Measurements from ENCODE around the gene C19orf25.

Gene C19orf25

DNA sequence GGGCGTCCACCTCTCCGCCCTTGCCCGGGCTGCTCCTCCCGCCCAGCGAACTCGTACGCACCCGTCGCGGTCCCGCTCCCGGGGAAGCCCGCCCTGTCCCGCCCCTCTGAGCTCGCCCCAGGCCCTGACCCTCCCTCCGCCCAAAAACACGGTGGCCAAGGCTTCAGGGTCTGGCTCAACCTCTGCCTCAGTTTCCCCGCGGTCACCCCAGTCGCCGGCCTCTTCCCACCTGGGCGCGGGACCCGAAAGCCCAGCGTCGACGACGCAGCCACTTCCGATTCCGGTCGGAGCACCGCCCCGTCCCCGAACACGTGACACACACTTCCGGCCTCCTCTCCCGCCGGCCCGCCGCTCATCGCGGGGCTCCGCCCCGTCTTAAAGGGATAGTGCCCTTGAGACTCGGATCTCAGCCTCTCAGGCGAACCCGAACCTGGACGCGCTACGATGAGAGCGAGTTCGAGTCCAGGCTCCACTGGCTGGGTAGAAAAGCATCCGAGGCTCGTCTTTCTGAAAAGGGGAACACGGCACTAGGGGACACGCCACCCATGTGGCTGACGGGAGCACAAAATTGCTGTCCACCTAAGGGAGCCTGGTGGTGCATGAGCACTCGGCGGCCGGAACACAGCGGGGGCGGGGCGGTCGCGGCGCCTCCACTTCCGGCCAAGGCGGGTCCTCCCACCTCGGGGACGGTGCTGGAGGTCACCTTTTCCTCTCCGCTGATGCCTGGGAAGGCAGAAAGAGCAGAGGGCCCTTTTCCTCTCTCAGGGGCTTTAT lies at the start of gene C19orf25:
Gene C19orf25 (minus strand): TSS at position 282 of the 774 bp plus-strand sequence. CDS start 312 bp downstream, outside the sequence.
- peak within 1 kb of the TSS; percentile 84 for H3K4me3 ChIP-seq (replicated peaks; ENCODE audit: low read depth, low read length)
- TF ChIP-seq, protein P1, sequence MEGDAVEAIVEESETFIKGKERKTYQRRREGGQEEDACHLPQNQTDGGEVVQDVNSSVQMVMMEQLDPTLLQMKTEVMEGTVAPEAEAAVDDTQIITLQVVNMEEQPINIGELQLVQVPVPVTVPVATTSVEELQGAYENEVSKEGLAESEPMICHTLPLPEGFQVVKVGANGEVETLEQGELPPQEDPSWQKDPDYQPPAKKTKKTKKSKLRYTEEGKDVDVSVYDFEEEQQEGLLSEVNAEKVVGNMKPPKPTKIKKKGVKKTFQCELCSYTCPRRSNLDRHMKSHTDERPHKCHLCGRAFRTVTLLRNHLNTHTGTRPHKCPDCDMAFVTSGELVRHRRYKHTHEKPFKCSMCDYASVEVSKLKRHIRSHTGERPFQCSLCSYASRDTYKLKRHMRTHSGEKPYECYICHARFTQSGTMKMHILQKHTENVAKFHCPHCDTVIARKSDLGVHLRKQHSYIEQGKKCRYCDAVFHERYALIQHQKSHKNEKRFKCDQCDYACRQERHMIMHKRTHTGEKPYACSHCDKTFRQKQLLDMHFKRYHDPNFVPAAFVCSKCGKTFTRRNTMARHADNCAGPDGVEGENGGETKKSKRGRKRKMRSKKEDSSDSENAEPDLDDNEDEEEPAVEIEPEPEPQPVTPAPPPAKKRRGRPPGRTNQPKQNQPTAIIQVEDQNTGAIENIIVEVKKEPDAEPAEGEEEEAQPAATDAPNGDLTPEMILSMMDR (IDR thresholded peaks at IDR 0.05; ENCODE audit: low read depth, low read length, missing control alignments): no peak
- DNase-seq (ENCODE audit: extremely low read depth, low read depth): peak; percentile 68

DNA sequence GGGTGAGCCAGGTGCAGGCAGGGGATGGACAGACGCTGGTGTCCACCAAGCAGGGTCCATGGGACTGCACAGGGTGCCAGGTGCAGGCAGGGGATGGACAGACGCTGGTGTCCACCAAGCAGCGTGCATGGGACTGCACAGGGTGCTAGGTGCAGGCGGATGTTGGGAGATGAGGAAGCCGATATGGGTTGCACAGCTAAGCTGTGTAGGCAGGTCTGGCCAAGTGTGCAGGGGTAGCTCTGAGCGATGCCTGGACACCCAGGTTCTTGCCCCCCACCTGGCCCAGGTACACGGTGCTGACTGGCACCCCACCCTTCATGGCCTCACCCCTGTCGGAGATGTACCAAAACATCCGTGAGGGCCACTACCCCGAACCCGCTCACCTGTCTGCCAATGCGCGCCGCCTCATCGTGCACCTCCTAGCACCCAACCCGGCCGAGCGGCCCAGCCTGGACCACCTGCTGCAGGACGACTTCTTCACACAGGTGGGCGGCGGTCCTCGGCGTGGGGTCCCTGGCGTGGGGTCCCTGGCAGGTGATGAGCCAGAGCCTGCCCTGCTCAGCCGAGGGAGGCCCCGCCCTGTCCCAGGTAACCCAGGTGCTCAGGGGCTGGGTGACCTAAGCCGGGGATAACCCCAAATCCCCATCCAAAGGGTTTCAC lies 48.8 kb upstream of the C19orf25 start:
- no peak overlapping the region for H3K4me3 ChIP-seq (replicated peaks; ENCODE audit: low read depth, low read length)
- TF ChIP-seq, protein P1 (IDR thresholded peaks at IDR 0.05; ENCODE audit: low read depth, low read length, missing control alignments): no peak
- DNase-seq (ENCODE audit: extremely low read depth, low read depth): no peak

DNA sequence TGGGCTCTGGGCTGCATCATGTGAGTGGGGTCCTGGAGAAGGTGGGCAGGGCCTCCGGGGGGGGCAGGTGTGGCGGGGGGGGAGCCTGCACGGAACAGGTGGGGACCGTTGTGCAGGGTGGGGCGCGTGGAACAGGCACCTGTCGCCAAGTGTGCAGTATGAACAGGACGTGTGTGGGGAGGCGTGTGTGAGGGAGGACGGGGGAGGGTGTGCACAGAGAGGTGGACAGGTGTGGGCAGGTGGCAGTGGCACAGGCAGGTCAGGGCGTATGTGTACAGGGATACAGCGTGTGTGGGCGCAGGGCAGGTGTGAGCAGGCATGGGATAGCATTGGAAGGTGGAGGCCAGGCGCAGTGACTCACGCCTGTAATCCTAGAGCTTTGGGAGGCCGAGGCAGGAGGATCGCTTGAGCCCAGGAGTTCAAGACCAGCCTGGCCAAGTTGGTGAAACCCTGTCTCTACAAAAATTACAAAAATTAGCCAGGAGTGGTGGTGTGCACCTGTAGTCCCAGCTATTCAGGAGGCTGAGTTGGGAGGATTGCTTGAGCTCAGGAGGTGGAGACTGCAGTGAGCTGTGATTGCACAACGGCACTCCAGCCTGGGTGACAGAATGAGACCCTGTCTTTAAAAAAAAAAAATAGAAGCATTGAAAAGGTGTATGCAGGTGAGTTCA lies 48.1 kb upstream of the C19orf25 start:
- TF ChIP-seq, protein P1 (IDR thresholded peaks at IDR 0.05; ENCODE audit: low read depth, low read length, missing control alignments): no peak
- no peak for DNase-seq (ENCODE audit: extremely low read depth, low read depth)

DNA sequence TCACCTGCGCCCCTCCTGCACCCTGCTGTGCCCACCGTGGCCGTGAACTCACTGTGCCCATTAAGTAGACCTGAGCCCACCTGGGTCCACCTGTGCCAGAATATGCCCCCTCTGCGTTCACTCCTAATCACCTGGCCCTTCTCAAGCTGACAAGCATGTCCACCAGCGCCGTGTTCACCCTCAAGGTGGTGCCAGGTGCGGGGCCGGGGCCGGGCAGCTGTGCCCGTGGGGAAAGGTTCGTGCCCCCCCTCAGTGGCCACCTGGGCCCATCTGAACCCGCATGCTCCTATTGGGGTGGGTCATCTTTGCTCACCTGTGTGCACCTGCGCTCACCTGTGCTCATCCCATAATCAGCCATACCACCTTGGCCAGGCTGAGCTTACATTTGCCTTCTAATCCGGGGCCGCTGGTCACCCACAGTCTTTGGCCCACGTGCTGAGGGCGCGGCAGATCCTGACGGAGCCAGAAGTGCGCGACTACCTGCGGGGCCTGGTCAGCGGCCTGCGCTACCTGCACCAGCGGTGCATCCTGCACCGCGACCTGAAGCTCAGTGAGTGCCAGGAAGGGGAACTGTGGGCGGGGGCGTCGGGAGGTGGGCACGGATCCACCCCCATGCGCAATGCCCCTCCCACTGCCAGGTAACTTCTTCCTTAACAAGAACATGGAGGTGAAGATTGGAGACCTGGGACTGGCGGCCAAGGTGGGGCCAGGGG lies 47.2 kb upstream of the C19orf25 start:
- TF ChIP-seq, protein P1 (IDR thresholded peaks at IDR 0.05; ENCODE audit: low read depth, low read length, missing control alignments): no peak

More for the DNA sequence above, 48.1 kb upstream of the C19orf25 start:
- H3K4me3 ChIP-seq (replicated peaks; ENCODE audit: low read depth, low read length): no peak overlapping the region

GRCh38 chr19:1525343-1525742 lies 46.3 kb upstream of the C19orf25 start:
- H3K4me3 ChIP-seq (replicated peaks; ENCODE audit: low read depth, low read length): no peak overlapping the region
- no peak for DNase-seq (ENCODE audit: extremely low read depth, low read depth)
- TF ChIP-seq, protein P1 (IDR thresholded peaks at IDR 0.05; ENCODE audit: low read depth, low read length, missing control alignments): no peak

More for the DNA sequence above, 47.2 kb upstream of the C19orf25 start:
- no peak overlapping the region for H3K4me3 ChIP-seq (replicated peaks; ENCODE audit: low read depth, low read length)
- DNase-seq (ENCODE audit: extremely low read depth, low read depth): no peak

- TF ChIP-seq, protein P1 (IDR thresholded peaks at IDR 0.05; ENCODE audit: low read depth, low read length, missing control alignments): no peak
- no peak overlapping the region for H3K4me3 ChIP-seq (replicated peaks; ENCODE audit: low read depth, low read length)
- no peak for DNase-seq (ENCODE audit: extremely low read depth, low read depth)
Observed at GRCh38 chr19:1524972-1525325, 45.9 kb upstream of the C19orf25 start.
